Neural cell (in vitro differentiated cells): ENCODE measurements around the gene SDC3. TPM values are rescaled to one million over a fixed set of nuclear protein-coding genes. Genes with fewer than 3 reads are reported as not detected.

Experiments used
- H2AFZ ChIP-seq: fragments of 200-600, 300-800 bp; sonication (generic), shearing (Covaris generic); 2 replicates; pipeline ENCODE4 v1.6.0; 2014; ENCODE audit warnings: low read depth, mild to moderate bottlenecking, antibody characterized with exemption, low read length, moderate library complexity
- H3F3A ChIP-seq: fragments of 200-600 bp; shearing (Covaris generic); 2 replicates; pipeline ENCODE4 v1.6.1; 2016; ENCODE audit warnings: mild to moderate bottlenecking, moderate library complexity, mixed read lengths, antibody characterized with exemption, low read length; ENCODE audit not compliant: insufficient read depth, poor library complexity, severe bottlenecking
- H3K27ac ChIP-seq: fragments of 200-600, 300-800 bp; sonication (generic), shearing (Covaris generic); 2 replicates; pipeline ENCODE4 v1.5.1; 2014; ENCODE audit warnings: mild to moderate bottlenecking, low read length, moderate library complexity
- H3K27me3 ChIP-seq: fragments of 300-800, 200-600 bp; sonication (generic), shearing (Covaris generic); 2 replicates; pipeline ENCODE4 v1.6.0; 2014; ENCODE audit warnings: mild to moderate bottlenecking, low read depth, low read length, moderate library complexity; ENCODE audit not compliant: insufficient read depth
- H3K36me3 ChIP-seq: fragments of 300-800, 200-600 bp; sonication (generic), shearing (Covaris generic); 2 replicates; pipeline ENCODE4 v1.5.1; 2014; ENCODE audit warnings: mild to moderate bottlenecking, antibody characterized with exemption, low read length, moderate library complexity; ENCODE audit not compliant: insufficient read depth
- H3K4me2 ChIP-seq: fragments of 300-800, 200-600 bp; sonication (generic), shearing (Covaris generic); 2 replicates; pipeline ENCODE4 v1.6.0; 2014; ENCODE audit warnings: mild to moderate bottlenecking, low read length
- H3K4me3 ChIP-seq: fragments of 300-800, 200-600 bp; sonication (generic), shearing (Covaris generic); 2 replicates; pipeline ENCODE4 v1.5.1; 2014; ENCODE audit warnings: mild to moderate bottlenecking, low read length, moderate library complexity
- H3K79me2 ChIP-seq: fragments of 200-600 bp; shearing (Covaris generic); replicated peaks from 2 replicates; pipeline ENCODE4 v1.6.0; 2014; ENCODE audit warnings: mild to moderate bottlenecking, low read length, moderate library complexity; ENCODE audit not compliant: insufficient read depth
- H3K9ac ChIP-seq: fragments of 300-800, 200-600 bp; sonication (generic), shearing (Covaris generic); 2 replicates; pipeline ENCODE4 v1.6.1; 2016; ENCODE audit warnings: mild to moderate bottlenecking, low read length, mixed read lengths
- H3K9me2 ChIP-seq: fragments of 200-600 bp; shearing (Covaris generic); 2 replicates; pipeline ENCODE4 v1.6.1; 2016; ENCODE audit warnings: mild to moderate bottlenecking, low read length, mixed read lengths; ENCODE audit not compliant: insufficient read depth
- H3K9me3 ChIP-seq: fragments of 200-600, 300-800 bp; sonication (generic), shearing (Covaris generic); 2 replicates; pipeline ENCODE4 v1.6.1; 2016; ENCODE audit warnings: mild to moderate bottlenecking, mixed run types, low read length, moderate library complexity, mixed read lengths
- H4K20me1 ChIP-seq: fragments of 200-600 bp; shearing (Covaris generic); 2 replicates; pipeline ENCODE4 v1.6.1; 2016; ENCODE audit warnings: mild to moderate bottlenecking, mixed run types; ENCODE audit not compliant: insufficient read depth
- CTCF ChIP-seq: fragments of 450-650 bp; IDR thresholded peaks from 2 replicates; pipeline ENCODE4 v1.5.1; 2014; ENCODE audit warnings: antibody characterized with exemption, mild to moderate bottlenecking, moderate library complexity; ENCODE audit not compliant: poor library complexity, severe bottlenecking
- EP300 ChIP-seq: fragments of 450-650 bp; conservative IDR thresholded peaks from 2 replicates; pipeline ENCODE4 v1.6.1; 2014; ENCODE audit warnings: antibody characterized with exemption, mild to moderate bottlenecking, moderate library complexity; ENCODE audit not compliant: poor library complexity, severe bottlenecking
- EZH2 ChIP-seq: fragments of 200-600, 300-800 bp; shearing (Covaris generic), sonication (generic); IDR thresholded peaks from 2 replicates; pipeline ENCODE4 v1.6.1; 2014; ENCODE audit warnings: antibody characterized with exemption, low read length, borderline replicate concordance, mild to moderate bottlenecking; ENCODE audit not compliant: insufficient read depth, poor library complexity, severe bottlenecking
- MXI1 ChIP-seq: fragments of 450-650 bp; conservative IDR thresholded peaks from 2 replicates; pipeline ENCODE4 v1.6.1; 2014; ENCODE audit warnings: antibody characterized with exemption, mild to moderate bottlenecking; ENCODE audit not compliant: poor library complexity, severe bottlenecking
- POLR2AphosphoS5 ChIP-seq: IDR thresholded peaks from 2 replicates; pipeline ENCODE4 v1.6.1; 2012
- RAD21 ChIP-seq: fragments of 450-650 bp; conservative IDR thresholded peaks from 2 replicates; pipeline ENCODE4 v1.6.1; 2014; ENCODE audit warnings: antibody characterized with exemption, mild to moderate bottlenecking, moderate library complexity
- REST ChIP-seq: IDR thresholded peaks from 2 replicates; pipeline ENCODE4 v1.6.1; 2012; ENCODE audit warnings: borderline replicate concordance
- SMC3 ChIP-seq: fragments of 450-650 bp; conservative IDR thresholded peaks from 2 replicates; pipeline ENCODE4 v1.6.1; 2014; ENCODE audit warnings: antibody characterized with exemption, mild to moderate bottlenecking, moderate library complexity; ENCODE audit not compliant: poor library complexity
- TAF1 ChIP-seq: IDR thresholded peaks from 2 replicates; pipeline ENCODE4 v1.6.1; 2012; ENCODE audit warnings: low read depth
- polyA plus RNA-seq: library from polyadenylated mRNA; depleted of rRNA; stranded (reverse); fragments of >200 nt; gene quantifications from 2 replicates; pipeline ENCODE4 v1.2.3, GENCODE V29; 2014

Gene SDC3
- polyA plus RNA-seq, 1 donor from 2014 or later: 55.2 TPM

- Histone ChIP-seq H3K79me2 (peaks cover 68% of the 10 kb centered on the region), H3K4me3 (peak overlapping the region; percentile 66), H3K4me2 (peak overlapping the region; percentile 98), H4K20me1 (no peaks in the 10 kb centered on the region), H3K9me3 (peaks cover 14% of the 10 kb centered on the region), H3K27ac (peak overlapping the region; percentile 100), H3F3A (no peaks in the 10 kb centered on the region), H3K27me3 (no peaks in the 10 kb centered on the region), H3K9ac (peak overlapping the region; percentile 94), H3K9me2 (no peaks in the 10 kb centered on the region), H3K36me3 (peaks cover 16% of the 10 kb centered on the region), H2AFZ (no peak overlapping the region)
- TF ChIP-seq CTCF: no peak
- TF ChIP-seq MXI1: no peak
- TF ChIP-seq POLR2AphosphoS5: no peak
- no peak for TF ChIP-seq RAD21
- TF ChIP-seq REST: no peak
- no peak for TF ChIP-seq EZH2
- no peak for TF ChIP-seq TAF1
- no peak for TF ChIP-seq SMC3
- no peak for TF ChIP-seq EP300
Measured at GRCh38 chr1:30877205-30877912, 31.2 kb downstream of the SDC3 start.

- peak overlapping the region; percentile 44 for H3K27ac ChIP-seq
- TF ChIP-seq TAF1 (no peak), REST (no peak), SMC3 (no peak), POLR2AphosphoS5 (no peak), EP300 (no peak), MXI1 (no peak), EZH2 (no peak), RAD21 (no peak), CTCF (no peak)
- H3F3A ChIP-seq: no peaks in the 10 kb centered on the region
- H4K20me1 ChIP-seq: no peaks in the 10 kb centered on the region
- H3K9me2 ChIP-seq: no peaks in the 10 kb centered on the region
- peak overlapping the region; percentile 26 for H3K9ac ChIP-seq
- peaks cover 61% of the 10 kb centered on the region for H3K79me2 ChIP-seq
- H2AFZ ChIP-seq: no peak overlapping the region
- no peak overlapping the region for H3K4me2 ChIP-seq
- no peaks in the 10 kb centered on the region for H3K27me3 ChIP-seq
- H3K4me3 ChIP-seq: peak overlapping the region; percentile 54
- peaks cover 14% of the 10 kb centered on the region for H3K9me3 ChIP-seq
- H3K36me3 ChIP-seq: peaks cover 21% of the 10 kb centered on the region
Measured at GRCh38 chr1:30876451-30877204, 31.9 kb downstream of the SDC3 start.
